A549 (cell line): ENCODE measurements around the gene UROC1. TPM values are rescaled to one million over a fixed set of nuclear protein-coding genes. Genes with fewer than 3 reads are reported as not detected.

ENCODE experiments used
- ATAC-seq, 2 experiments: fragments of 200-7000 bp in 1 of 2; fragments of >200 bp in 1 of 2; cut with Nextera tagmentation in 1 of 2; cut with Tn5 transposase in 1 of 2; 3 replicates each; pipeline versions ENCODE4 v1.8.0 to v1.9.1; 2018 to 2020; ENCODE audit warnings: mild to moderate bottlenecking in 1 of 2, moderate library complexity in 1 of 2
- CTCF ChIA-PET: fragments of 300-600 bp; sonication (Branson Sonifier 250); formaldehyde crosslinking; extraction: SDS; loops from one replicate; lab custom pipeline; 2021; ENCODE audit warnings: antibody characterized with exemption, inconsistent platforms; lab: Yijun Ruan, JAX
- POLR2A ChIA-PET: fragments of 350-600 bp; formaldehyde crosslinking; extraction: SDS; loops from one replicate; lab custom pipeline; 2021; ENCODE audit warnings: antibody characterized with exemption, inconsistent platforms; lab: Yijun Ruan, JAX
- DNase-seq, 2 experiments: peaks; one replicate each; pipeline versions ENCODE4 v3.0.0 to v3.0.0-alpha.2; 2011 to 2016; ENCODE audit warnings: low read depth in 1 of 2, low spot score in 1 of 2
- FAIRE-seq: peaks from 2 replicates; lab custom pipeline; 2011; peaks lifted over from hg19 to GRCh38; lab: Jason Lieb, UNC
- H3K27ac ChIP-seq, 2 experiments: fragments of >200 bp; sonication (Bioruptor Twin); formaldehyde crosslinking; 3 replicates each; pipeline ENCODE4 v1.5.1; 2016 to 2017
- H3K4me1 ChIP-seq: fragments of >200 bp; sonication (Bioruptor Twin); formaldehyde crosslinking; 3 replicates; pipeline ENCODE4 v1.6.1; 2016
- H3K4me2 ChIP-seq: fragments of >200 bp; sonication (Bioruptor Twin); formaldehyde crosslinking; 3 replicates; pipeline ENCODE4 v1.6.1; 2016
- H3K4me3 ChIP-seq: fragments of >200 bp; sonication (Bioruptor Twin); formaldehyde crosslinking; 3 replicates; pipeline ENCODE4 v1.5.1; 2016
- H3K9me3 ChIP-seq: fragments of >200 bp; sonication (Bioruptor Twin); formaldehyde crosslinking; 3 replicates; pipeline ENCODE4 v1.6.1; 2016
- CBX2 ChIP-seq: fragments of 200-600 bp; sonication (generic); IDR thresholded peaks from 2 replicates; pipeline ENCODE4 v1.6.1; 2016; ENCODE audit warnings: low read depth, mild to moderate bottlenecking, borderline replicate concordance
- CEBPB ChIP-seq, 2 experiments: fragments of >200 bp in 1 of 2; sonication (Bioruptor Twin) in 1 of 2; formaldehyde crosslinking in 1 of 2; IDR thresholded peaks; 2 replicates each; pipeline ENCODE4 v1.6.1; 2012 to 2016
- CHD4 ChIP-seq: fragments of 200-600 bp; sonication (generic); IDR thresholded peaks from 2 replicates; pipeline ENCODE4 v1.6.1; 2016; ENCODE audit warnings: antibody characterized with exemption, mild to moderate bottlenecking, borderline replicate concordance
- EHF ChIP-seq: fragments of 250-450 bp; sonication (Bioruptor Pico); IDR thresholded peaks from 2 replicates; pipeline ENCODE4 v1.5.0; 2020; ENCODE audit warnings: mild to moderate bottlenecking
- FOSB ChIP-seq: fragments of 250-450 bp; sonication (Bioruptor Pico); IDR thresholded peaks from 2 replicates; pipeline ENCODE4 v1.5.0; 2020; ENCODE audit warnings: mild to moderate bottlenecking, moderate library complexity
- HEYL ChIP-seq: fragments of 250-450 bp; sonication (Bioruptor Pico); IDR thresholded peaks from 2 replicates; pipeline ENCODE4 v1.8.0; 2021; ENCODE audit warnings: mild to moderate bottlenecking, moderate library complexity
- HOXB13 ChIP-seq: fragments of 250-450 bp; sonication (Bioruptor Pico); IDR thresholded peaks from 2 replicates; pipeline ENCODE4 v1.5.0; 2020; ENCODE audit warnings: low read depth, mild to moderate bottlenecking, moderate library complexity
- HOXB5 ChIP-seq: fragments of 250-450 bp; sonication (Bioruptor Pico); IDR thresholded peaks from 2 replicates; pipeline ENCODE4 v1.5.0; 2020; ENCODE audit warnings: mild to moderate bottlenecking, moderate library complexity
- JUNB ChIP-seq: fragments of >200 bp; sonication (Bioruptor Twin); formaldehyde crosslinking; IDR thresholded peaks from 2 replicates; pipeline ENCODE4 v1.6.1; 2016
- MAFK ChIP-seq: fragments of 450-650 bp; IDR thresholded peaks from 2 replicates; pipeline ENCODE4 v1.6.1; 2014; ENCODE audit not compliant: partially characterized antibody
- MAZ ChIP-seq: fragments of 150-350 bp; IDR thresholded peaks from 2 replicates; pipeline ENCODE4 v1.6.1; 2014; ENCODE audit warnings: antibody characterized with exemption, low read depth, low read length, borderline replicate concordance
- MYC ChIP-seq: IDR thresholded peaks from 2 replicates; pipeline ENCODE4 v1.6.1; 2012; ENCODE audit warnings: mild to moderate bottlenecking, inconsistent platforms, low read length, improper control_type of control experiment, borderline replicate concordance
- NFE2L2 ChIP-seq: fragments of 150-350 bp; conservative IDR thresholded peaks from 2 replicates; pipeline ENCODE4 v1.6.1; 2014; ENCODE audit warnings: low read length
- NR3C1 ChIP-seq: fragments of >200 bp; sonication (Bioruptor Twin); formaldehyde crosslinking; IDR thresholded peaks from 3 replicates; pipeline ENCODE4 v1.6.1; 2017
- POLR2AphosphoS2 ChIP-seq: conservative IDR thresholded peaks from 2 replicates; pipeline ENCODE4 v1.6.1; 2012; ENCODE audit warnings: low read length, improper control_type of control experiment, inconsistent platforms
- RAD21 ChIP-seq, 2 experiments: fragments of >200 bp in 1 of 2; sonication (Bioruptor Twin) in 1 of 2; formaldehyde crosslinking in 1 of 2; IDR thresholded peaks in 1 of 2; conservative IDR thresholded peaks in 1 of 2; 2 replicates in 1 of 2; 3 replicates in 1 of 2; pipeline ENCODE4 v1.6.1; 2012 to 2018; ENCODE audit warnings: inconsistent platforms in 1 of 2
- RCOR1 ChIP-seq: fragments of 150-350 bp; IDR thresholded peaks from 2 replicates; pipeline ENCODE4 v1.6.1; 2014; ENCODE audit warnings: antibody characterized with exemption, low read length, low read depth
- SMC3 ChIP-seq: fragments of >200 bp; sonication (Bioruptor Twin); formaldehyde crosslinking; IDR thresholded peaks from 3 replicates; pipeline ENCODE4 v1.6.1; 2018; ENCODE audit warnings: inconsistent platforms
- SREBF2 ChIP-seq: fragments of 450-650 bp; IDR thresholded peaks from 2 replicates; pipeline ENCODE4 v1.6.1; 2014; ENCODE audit warnings: mild to moderate bottlenecking, moderate library complexity
- ZC3H11A ChIP-seq: fragments of 450-650 bp; IDR thresholded peaks from 2 replicates; pipeline ENCODE4 v1.6.1; 2014; ENCODE audit warnings: antibody characterized with exemption, mild to moderate bottlenecking
- WGBS: methylation state at CpG from one replicate; pipeline ENCODE4 v1.1.6; 2017; ENCODE audit errors: missing lambda C conversion rate; 5-methylcytosine and 5-hydroxymethylcytosine counted together
- polyA plus RNA-seq, 4 experiments: library from polyadenylated mRNA; depleted of rRNA in 3 of 4; stranded (reverse); fragments of >200 nt; fragmentation: RNase III in 1 of 4; extraction: RNeasy Plus Mini Kit Qiagen cat#74134 plus additional on column Dnase treatment in 1 of 4; gene quantifications; 2 replicates in 3 of 4; 3 replicates in 1 of 4; pipeline ENCODE4 v1.2.3, GENCODE V29; 2011 to 2017
- TF ChIP-seq, protein P1 (sequence below): fragments of 250-450 bp; sonication (Bioruptor Pico); IDR thresholded peaks from 2 replicates; pipeline ENCODE4 v1.5.0; 2021; ENCODE audit warnings: mild to moderate bottlenecking, moderate library complexity, borderline replicate concordance
- TF ChIP-seq, protein P2 (sequence below): fragments of >200 bp; sonication (Bioruptor Twin); formaldehyde crosslinking; IDR thresholded peaks from 2 replicates; pipeline ENCODE4 v1.6.1; 2016

UROC1 gene
- polyA plus RNA-seq, 2 of the 4 experiments (the other 2 are of a cell fraction) = not detected

DNA sequence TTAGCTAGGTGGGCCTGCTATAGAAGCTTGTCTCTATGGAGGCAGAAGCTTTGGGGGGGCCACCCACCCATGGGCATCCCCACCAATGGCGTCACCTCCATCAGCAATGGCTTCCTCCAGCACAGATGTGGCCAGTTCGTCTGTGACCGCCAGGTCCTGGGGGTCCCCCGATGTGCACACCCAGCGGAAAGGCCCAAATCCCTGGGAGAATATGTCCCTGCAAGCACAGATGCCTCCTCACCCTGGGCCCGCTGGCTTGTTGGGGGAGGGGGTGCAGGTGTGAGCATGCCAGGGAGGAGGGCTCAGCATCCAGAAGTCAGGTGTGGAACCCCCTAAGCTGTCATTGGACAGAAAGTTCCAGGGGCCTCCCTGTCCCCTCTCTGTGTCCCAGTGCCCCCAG, 19.6 kb downstream of the UROC1 start:
- ChIA-PET CTCF (interaction anchor here (1.0 to 1.8 kb wide), 2 partner anchors 25 to 26 kb away, joined by 3 to 6 read pairs; no protein-coding TSS in a partner anchor), POLR2A (no interaction called here)
- FAIRE-seq (no peak), ATAC-seq (no peak), DNase-seq (no peak)
- TF ChIP-seq, protein P1, sequence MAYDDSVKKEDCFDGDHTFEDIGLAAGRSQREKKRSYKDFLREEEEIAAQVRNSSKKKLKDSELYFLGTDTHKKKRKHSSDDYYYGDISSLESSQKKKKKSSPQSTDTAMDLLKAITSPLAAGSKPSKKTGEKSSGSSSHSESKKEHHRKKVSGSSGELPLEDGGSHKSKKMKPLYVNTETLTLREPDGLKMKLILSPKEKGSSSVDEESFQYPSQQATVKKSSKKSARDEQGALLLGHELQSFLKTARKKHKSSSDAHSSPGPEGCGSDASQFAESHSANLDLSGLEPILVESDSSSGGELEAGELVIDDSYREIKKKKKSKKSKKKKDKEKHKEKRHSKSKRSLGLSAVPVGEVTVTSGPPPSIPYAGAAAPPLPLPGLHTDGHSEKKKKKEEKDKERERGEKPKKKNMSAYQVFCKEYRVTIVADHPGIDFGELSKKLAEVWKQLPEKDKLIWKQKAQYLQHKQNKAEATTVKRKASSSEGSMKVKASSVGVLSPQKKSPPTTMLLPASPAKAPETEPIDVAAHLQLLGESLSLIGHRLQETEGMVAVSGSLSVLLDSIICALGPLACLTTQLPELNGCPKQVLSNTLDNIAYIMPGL = no peak
- TF ChIP-seq JUNB = no peak
- H3K4me2 ChIP-seq = no peak overlapping the region
- no peak overlapping the region for H3K27ac ChIP-seq
- no peaks in the 10 kb centered on the region for H3K9me3 ChIP-seq
- 60% methylated on average over 1 of the region's 6 CpGs for WGBS
- no peaks in the 10 kb centered on the region for H3K4me1 ChIP-seq
- no peak overlapping the region for H3K4me3 ChIP-seq

DNA sequence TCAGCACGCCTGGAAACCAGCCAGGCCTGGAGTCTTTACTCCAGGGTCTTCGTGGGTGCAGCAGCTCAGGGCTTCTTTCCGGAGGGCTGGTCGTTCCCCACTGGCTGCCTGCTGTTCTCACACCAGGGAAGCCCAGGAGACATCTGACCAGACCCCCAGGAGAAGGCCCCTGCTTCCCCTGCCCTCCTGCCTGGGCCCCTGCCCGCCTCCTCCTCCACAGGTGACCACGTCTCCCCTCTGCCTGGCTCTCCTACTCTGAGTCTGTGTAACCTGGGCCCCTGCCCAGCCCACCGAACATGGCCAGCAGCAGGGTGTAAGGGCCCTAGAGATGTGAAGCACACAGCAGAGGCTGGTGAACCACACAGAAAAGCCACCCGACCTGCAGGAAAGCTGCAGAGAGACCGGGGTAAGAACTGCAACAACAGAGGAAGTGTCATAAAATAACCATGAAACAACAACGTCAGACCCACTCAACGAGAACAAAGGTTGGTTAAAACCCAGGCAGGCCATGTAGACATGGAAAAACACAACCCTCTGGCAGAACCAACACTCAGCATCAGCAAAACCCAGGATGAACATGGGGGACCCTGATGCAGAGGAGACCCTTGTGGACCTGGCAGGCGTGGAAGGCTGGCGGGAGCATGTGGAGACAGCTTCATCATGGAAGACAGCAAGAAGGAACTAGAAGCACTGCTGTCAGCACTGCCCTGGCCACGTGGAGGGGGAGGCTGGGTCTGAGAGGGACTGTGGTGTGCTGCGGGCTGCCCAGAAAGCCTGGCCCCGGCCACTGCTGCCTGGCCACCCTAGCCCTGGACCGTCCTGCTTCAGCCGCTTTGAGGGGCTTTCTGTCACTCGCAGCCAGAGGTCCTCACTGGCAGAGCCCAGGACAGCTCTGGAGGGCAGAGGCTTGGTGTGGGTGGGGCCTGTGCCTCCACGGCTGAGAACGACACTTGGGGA, 20.4 kb downstream of the UROC1 start:
- H3K27ac ChIP-seq = no peak overlapping the region
- ATAC-seq (no peak), DNase-seq (no peak), FAIRE-seq (no peak)
- ChIA-PET POLR2A (no interaction called here), CTCF (interaction anchor here (1.1 to 1.8 kb wide), 2 partner anchors 24 to 25 kb away, joined by 3 to 6 read pairs; no protein-coding TSS in a partner anchor)
- no peak overlapping the region for H3K4me3 ChIP-seq
- no peaks in the 10 kb centered on the region for H3K9me3 ChIP-seq
- WGBS = 66% methylated on average over 14 of the region's 21 CpGs
- no peaks in the 10 kb centered on the region for H3K4me1 ChIP-seq
- TF ChIP-seq HEYL (CRISPR knock-in tag) (no peak), CEBPB (IDR thresholded peaks at IDR 0.05) (no peak), MAFK (no peak), MYC (no peak), HOXB5 (CRISPR knock-in tag) (no peak), ZC3H11A (no peak), SMC3 (no peak), NFE2L2 (no peak), MAZ (no peak), RCOR1 (no peak), NR3C1 (no peak), CBX2 (no peak), FOSB (CRISPR knock-in tag) (no peak), HOXB13 (no peak), JUNB (no peak), EHF (CRISPR knock-in tag) (no peak), POLR2AphosphoS2 (no peak), CHD4 (no peak), SREBF2 (no peak)
- TF ChIP-seq, protein P2, sequence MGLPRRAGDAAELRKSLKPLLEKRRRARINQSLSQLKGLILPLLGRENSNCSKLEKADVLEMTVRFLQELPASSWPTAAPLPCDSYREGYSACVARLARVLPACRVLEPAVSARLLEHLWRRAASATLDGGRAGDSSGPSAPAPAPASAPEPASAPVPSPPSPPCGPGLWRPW = no peak
- H3K4me2 ChIP-seq = no peak overlapping the region

DNA sequence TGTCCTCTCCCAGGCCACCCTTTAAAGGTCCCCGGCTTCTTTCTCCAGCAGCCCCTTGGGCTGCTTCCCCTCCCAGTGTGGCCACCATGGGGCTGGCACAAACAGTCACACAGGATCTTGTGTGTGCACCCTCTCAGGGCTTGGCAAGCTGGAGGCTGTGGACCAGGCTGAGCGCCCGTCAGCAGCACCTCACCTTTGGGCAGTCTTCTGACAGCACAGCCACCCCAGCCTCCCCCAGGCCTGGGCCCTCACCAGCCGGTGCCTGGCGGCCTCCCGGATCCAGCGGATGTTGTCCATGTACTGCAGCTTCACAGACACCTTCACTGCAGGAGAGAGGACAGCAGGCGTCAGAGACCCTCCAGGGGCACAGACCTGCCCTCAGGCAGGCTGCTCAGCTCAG, 21.8 kb downstream of the UROC1 start:
- ChIA-PET CTCF (no interaction called here), POLR2A (no interaction called here)
- Histone ChIP-seq H3K9me3 (no peaks in the 10 kb centered on the region), H3K4me1 (no peaks in the 10 kb centered on the region), H3K27ac (no peak overlapping the region), H3K4me2 (no peak overlapping the region), H3K4me3 (no peak overlapping the region)
- WGBS = 89% methylated on average over 1 of the region's 8 CpGs
- no peak for FAIRE-seq
- TF ChIP-seq RAD21 (conservative IDR thresholded peaks at IDR 0.05 in 1 of 2, IDR thresholded peaks at IDR 0.05 in 1 of 2) = no peak
- DNase-seq = no peak
- ATAC-seq = no peak
